BJ (cell line): ENCODE results near the gene NOC2L. TPM values are rescaled to one million over a fixed set of nuclear protein-coding genes. Genes with fewer than 3 reads are reported as not detected.

Experiments used
- CTCF ChIA-PET: fragments of 350-600 bp; formaldehyde crosslinking; extraction: SDS; loops from one replicate; lab custom pipeline; 2021; ENCODE audit warnings: antibody characterized with exemption, inconsistent platforms; lab: Yijun Ruan, JAX
- POLR2A ChIA-PET: fragments of 300-600 bp; sonication (Branson Sonifier 250); formaldehyde crosslinking; extraction: SDS; loops from one replicate; lab custom pipeline; 2021; ENCODE audit warnings: antibody characterized with exemption; lab: Charles Lee
- DNase-seq: peaks from one replicate; pipeline ENCODE4 v3.0.0-alpha.2; 2011; ENCODE audit warnings: low read depth
- H3K27me3 ChIP-seq: 2 replicates; pipeline ENCODE4 v1.6.0; 2011; ENCODE audit warnings: low read length; ENCODE audit not compliant: control insufficient read depth, insufficient read depth
- H3K36me3 ChIP-seq: 2 replicates; pipeline ENCODE4 v1.5.1; 2011; ENCODE audit warnings: low read length; ENCODE audit not compliant: control insufficient read depth, insufficient read depth
- H3K4me3 ChIP-seq: 2 replicates; pipeline ENCODE4 v1.5.1; 2011; ENCODE audit warnings: low read depth, mild to moderate bottlenecking, control low read depth, low read length
- polyA plus RNA-seq: library from polyadenylated mRNA; depleted of rRNA; stranded (reverse); fragments of >200 nt; gene quantifications from 2 replicates; pipeline ENCODE4 v1.2.3, GENCODE V29; 2011
- TF ChIP-seq, protein P1 (sequence below): IDR thresholded peaks from 2 replicates; pipeline ENCODE4 v1.5.1; 2011; ENCODE audit warnings: low read depth, mild to moderate bottlenecking, control low read depth, inconsistent platforms, low read length, moderate library complexity; ENCODE audit not compliant: insufficient read depth

NOC2L gene
- polyA plus RNA-seq, 1 experiment: 49.7 TPM

DNA sequence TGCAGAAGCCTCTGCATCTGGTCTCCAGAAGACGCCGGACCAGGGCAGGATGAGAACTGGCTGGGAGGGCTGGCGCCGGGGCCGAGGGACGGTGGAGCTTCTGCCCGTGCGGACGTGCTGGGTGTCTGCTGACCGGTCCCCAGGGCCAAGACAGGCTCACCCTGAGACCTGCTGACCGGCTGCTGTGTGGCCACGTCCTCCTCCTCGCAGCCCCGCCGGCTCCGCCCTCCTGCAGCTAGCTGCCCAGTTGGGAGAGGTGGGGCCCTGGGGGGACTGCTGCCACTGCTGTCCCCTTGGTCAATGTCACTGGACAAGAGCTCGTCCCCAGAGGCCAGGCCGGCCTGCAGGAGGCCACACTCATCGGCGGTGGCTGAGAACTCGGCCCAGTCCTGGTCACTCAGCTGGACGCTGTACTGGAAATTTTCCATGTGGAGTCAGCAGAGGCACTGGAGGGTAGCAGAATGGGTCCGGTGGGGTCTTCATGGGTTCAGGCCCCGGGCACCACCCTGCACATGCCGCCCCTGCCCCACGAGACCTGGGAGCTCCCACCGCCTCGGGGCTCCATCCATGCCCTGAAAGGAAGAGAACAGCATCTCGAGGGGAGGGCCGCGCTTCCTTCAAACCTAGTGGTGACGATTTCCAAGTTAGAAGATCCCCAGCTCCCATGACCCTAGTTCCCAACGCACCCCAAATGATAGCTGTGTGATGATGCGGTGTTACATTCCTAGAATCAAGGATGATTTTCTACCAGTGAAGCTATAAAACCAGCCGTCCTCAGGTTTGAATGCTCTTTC is 21.7 kb upstream of the NOC2L start:
- DNase-seq: no peak
- Histone ChIP-seq H3K4me3 (no peak overlapping the region), H3K27me3 (no peaks in the 10 kb centered on the region), H3K36me3 (no peaks in the 10 kb centered on the region)
- POLR2A ChIA-PET: interaction anchor here (1.2 kb wide), 1 partner anchor 20 kb away, joined by 3 read pairs; no protein-coding TSS in a partner anchor
- CTCF ChIA-PET: interaction anchor here (1.2 to 9.5 kb wide), 6 partner anchors 14 to 391 kb away, joined by 3 to 157 read pairs (median 6); no protein-coding TSS in a partner anchor
- TF ChIP-seq, protein P1, sequence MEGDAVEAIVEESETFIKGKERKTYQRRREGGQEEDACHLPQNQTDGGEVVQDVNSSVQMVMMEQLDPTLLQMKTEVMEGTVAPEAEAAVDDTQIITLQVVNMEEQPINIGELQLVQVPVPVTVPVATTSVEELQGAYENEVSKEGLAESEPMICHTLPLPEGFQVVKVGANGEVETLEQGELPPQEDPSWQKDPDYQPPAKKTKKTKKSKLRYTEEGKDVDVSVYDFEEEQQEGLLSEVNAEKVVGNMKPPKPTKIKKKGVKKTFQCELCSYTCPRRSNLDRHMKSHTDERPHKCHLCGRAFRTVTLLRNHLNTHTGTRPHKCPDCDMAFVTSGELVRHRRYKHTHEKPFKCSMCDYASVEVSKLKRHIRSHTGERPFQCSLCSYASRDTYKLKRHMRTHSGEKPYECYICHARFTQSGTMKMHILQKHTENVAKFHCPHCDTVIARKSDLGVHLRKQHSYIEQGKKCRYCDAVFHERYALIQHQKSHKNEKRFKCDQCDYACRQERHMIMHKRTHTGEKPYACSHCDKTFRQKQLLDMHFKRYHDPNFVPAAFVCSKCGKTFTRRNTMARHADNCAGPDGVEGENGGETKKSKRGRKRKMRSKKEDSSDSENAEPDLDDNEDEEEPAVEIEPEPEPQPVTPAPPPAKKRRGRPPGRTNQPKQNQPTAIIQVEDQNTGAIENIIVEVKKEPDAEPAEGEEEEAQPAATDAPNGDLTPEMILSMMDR: no peak

DNA sequence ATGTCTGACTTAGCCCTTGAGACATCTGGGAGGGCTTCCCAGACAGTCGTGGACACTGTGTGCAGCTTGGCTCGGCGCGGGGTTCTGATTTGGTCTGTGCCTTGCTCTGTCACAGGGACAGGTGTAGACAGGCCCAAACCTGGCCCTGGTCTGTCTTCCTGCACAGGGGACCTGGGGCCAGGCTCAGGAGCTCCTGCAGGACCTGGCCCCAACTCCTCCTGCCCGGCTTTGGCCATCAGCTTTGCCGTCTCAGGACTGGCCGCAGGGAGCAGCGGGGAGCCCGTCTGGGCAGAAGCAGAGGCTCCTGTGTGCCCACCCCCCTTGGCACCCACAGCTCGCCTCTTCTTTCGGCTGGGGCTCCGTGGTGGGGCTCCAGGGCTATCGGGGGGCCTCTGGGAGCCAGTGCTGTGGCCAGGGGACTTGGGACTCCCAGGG is 21.1 kb upstream of the NOC2L start:
- H3K4me3 ChIP-seq: no peak overlapping the region
- TF ChIP-seq, protein P1: no peak
- POLR2A ChIA-PET: no interaction called here
- no peak for DNase-seq
- no peaks in the 10 kb centered on the region for H3K27me3 ChIP-seq
- CTCF ChIA-PET: interaction anchor here (0.6 to 9.5 kb wide), 5 partner anchors 14 to 268 kb away, joined by 3 to 157 read pairs (median 4); no protein-coding TSS in a partner anchor
- no peaks in the 10 kb centered on the region for H3K36me3 ChIP-seq

DNA sequence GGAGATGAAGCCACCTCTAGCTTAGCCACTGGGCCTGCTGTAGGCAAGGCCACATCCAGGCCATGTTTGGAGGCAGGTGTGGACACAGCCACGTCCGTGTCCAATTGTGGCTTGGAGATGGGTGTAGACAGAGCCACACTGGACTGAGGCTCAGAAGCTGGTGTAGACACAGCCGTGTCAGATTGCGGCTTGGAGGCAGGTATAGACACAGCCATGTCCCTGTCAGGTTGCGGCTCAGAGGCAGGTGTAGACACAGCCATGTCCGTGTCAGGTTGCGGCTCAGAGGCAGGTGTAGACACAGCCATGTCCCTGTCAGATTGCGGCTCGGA is 20.7 kb upstream of the NOC2L start:
- Histone ChIP-seq H3K36me3 (no peaks in the 10 kb centered on the region), H3K27me3 (no peaks in the 10 kb centered on the region), H3K4me3 (no peak overlapping the region)
- CTCF ChIA-PET: interaction anchor here (0.6 to 9.5 kb wide), 4 partner anchors 23 to 268 kb away, joined by 3 to 157 read pairs (median 24); no protein-coding TSS in a partner anchor
- DNase-seq: no peak
- POLR2A ChIA-PET: no interaction called here
- TF ChIP-seq, protein P1: no peak

DNA sequence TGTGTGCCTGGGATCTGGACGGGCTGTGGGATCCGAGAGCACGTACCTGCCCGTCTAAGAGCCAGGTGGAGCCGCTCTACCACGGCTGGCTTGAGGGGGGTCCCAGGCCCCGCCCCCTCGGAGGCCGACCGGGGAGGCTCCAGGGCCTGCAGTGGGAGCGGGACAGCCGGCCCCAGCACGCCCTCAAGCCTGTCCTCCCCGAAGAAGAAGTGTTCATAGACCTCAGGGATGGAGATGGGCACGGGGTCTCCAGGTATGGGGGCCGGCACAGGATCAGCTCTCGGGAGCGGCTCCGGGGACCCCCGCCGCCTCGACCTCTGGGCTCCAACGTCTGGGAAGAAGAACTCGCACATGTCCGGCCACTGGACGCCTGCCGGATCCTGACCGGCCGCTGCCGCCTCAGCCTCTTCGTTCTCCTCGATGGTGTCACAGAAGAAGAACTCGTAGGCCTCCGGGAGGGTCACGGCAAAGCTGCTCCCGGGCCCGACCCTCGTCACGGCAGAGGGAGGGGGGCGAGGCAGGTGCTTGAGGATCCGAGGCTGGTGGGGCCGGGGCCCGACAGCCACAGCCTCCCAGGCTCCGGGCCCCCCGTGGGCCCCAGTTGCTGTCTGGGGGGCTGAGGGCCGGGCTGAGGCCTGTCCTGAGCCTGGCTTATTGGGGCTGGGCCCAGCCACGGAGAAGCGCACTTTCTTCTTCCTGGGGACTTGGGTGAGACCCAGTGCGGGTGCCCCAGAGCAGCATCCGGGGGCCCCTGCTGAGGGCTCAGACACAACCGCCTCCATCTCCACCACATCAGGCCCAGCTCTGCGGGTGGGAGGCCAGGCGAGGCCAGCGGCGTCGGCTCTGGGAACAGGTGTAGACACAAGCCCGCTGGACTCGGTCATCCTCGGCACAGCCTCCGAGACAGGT is 20.0 kb upstream of the NOC2L start:
- H3K27me3 ChIP-seq: no peaks in the 10 kb centered on the region
- CTCF ChIA-PET: interaction anchor here (9.5 kb wide), 1 partner anchor 83 kb away, joined by 157 read pairs; no protein-coding TSS in a partner anchor
- POLR2A ChIA-PET: no interaction called here
- H3K4me3 ChIP-seq: no peak overlapping the region
- H3K36me3 ChIP-seq: no peaks in the 10 kb centered on the region
- TF ChIP-seq, protein P1: no peak
- no peak for DNase-seq
